Keratinocyte (primary cell): Measurements from ENCODE around the gene STK4. TPM values are rescaled to one million over a fixed set of nuclear protein-coding genes. Genes with fewer than 3 reads are reported as not detected.

Experiments
- DNase-seq: peaks from one replicate; pipeline ENCODE4 v3.0.0-alpha.2; 2011; ENCODE audit warnings: low read depth, missing footprints, low spot score
- FAIRE-seq: peaks from 2 replicates; lab custom pipeline; 2011; peaks lifted over from hg19 to GRCh38; lab: Jason Lieb, UNC
- H2AFZ ChIP-seq: 2 replicates; pipeline ENCODE4 v1.6.0; 2012; ENCODE audit warnings: low read length, control low read depth, inconsistent platforms; ENCODE audit not compliant: control insufficient read depth
- H3K27ac ChIP-seq: 2 replicates; pipeline ENCODE4 v1.5.1; 2011; ENCODE audit warnings: low read length; ENCODE audit not compliant: control insufficient read depth, insufficient read depth
- H3K27me3 ChIP-seq: 3 replicates; pipeline ENCODE4 v1.6.0; 2011; ENCODE audit warnings: low read length; ENCODE audit not compliant: control insufficient read depth, insufficient read depth; ENCODE audit errors: extremely low read depth
- H3K36me3 ChIP-seq, 2 experiments: 2 replicates in 1 of 2; 3 replicates in 1 of 2; pipeline ENCODE4 v1.5.1; 2011; ENCODE audit warnings: low read length in 2 of 2, mild to moderate bottlenecking in 1 of 2; ENCODE audit not compliant: control insufficient read depth in 2 of 2, insufficient read depth in 2 of 2; ENCODE audit errors: extremely low read depth in 1 of 2
- H3K4me1 ChIP-seq: 3 replicates; pipeline ENCODE4 v1.5.1; 2011; ENCODE audit warnings: low read length; ENCODE audit not compliant: control insufficient read depth, insufficient read depth; ENCODE audit errors: extremely low read depth
- H3K4me2 ChIP-seq: 3 replicates; pipeline ENCODE4 v1.6.0; 2011; ENCODE audit warnings: low read depth, low read length; ENCODE audit not compliant: control insufficient read depth, insufficient read depth; ENCODE audit errors: extremely low read depth
- H3K4me3 ChIP-seq, 3 experiments: fragments of 200-600 bp in 1 of 3; sonication (generic) in 1 of 3; 2 replicates in 2 of 3; 3 replicates in 1 of 3; pipeline ENCODE4 v1.5.1; 2011 to 2016; ENCODE audit warnings: low read length in 3 of 3, mild to moderate bottlenecking in 3 of 3, control low read depth in 2 of 3, inconsistent platforms in 1 of 3, low read depth in 1 of 3, mixed read lengths in 1 of 3, mixed run types in 1 of 3, moderate library complexity in 1 of 3; ENCODE audit not compliant: control insufficient read depth in 2 of 3, insufficient read depth in 2 of 3; ENCODE audit errors: extremely low read depth in 1 of 3
- H3K79me2 ChIP-seq: 2 replicates; pipeline ENCODE4 v1.6.0; 2012; ENCODE audit warnings: low read length; ENCODE audit not compliant: control insufficient read depth, insufficient read depth
- H3K9ac ChIP-seq: 3 replicates; pipeline ENCODE4 v1.6.0; 2011; ENCODE audit warnings: low read length; ENCODE audit not compliant: control insufficient read depth, insufficient read depth; ENCODE audit errors: extremely low read depth
- H3K9me1 ChIP-seq: 3 replicates; pipeline ENCODE4 v1.6.0; 2011; ENCODE audit warnings: low read length; ENCODE audit not compliant: control insufficient read depth, insufficient read depth; ENCODE audit errors: extremely low read depth
- H3K9me3 ChIP-seq: 2 replicates; pipeline ENCODE4 v1.5.1; 2012; ENCODE audit warnings: low read depth, low read length; ENCODE audit not compliant: control insufficient read depth
- H4K20me1 ChIP-seq: 3 replicates; pipeline ENCODE4 v1.6.0; 2011; ENCODE audit warnings: low read length; ENCODE audit not compliant: control insufficient read depth, insufficient read depth; ENCODE audit errors: extremely low read depth
- CTCF ChIP-seq, 3 experiments: IDR thresholded peaks in 1 of 3; conservative IDR thresholded peaks in 1 of 3; optimal IDR thresholded peaks in 1 of 3; 2 replicates in 2 of 3; 3 replicates in 1 of 3; pipeline versions ENCODE3 to v1.5.1; 2011; ENCODE audit warnings: low read length in 3 of 3, mild to moderate bottlenecking in 3 of 3, moderate library complexity in 2 of 3, control low read depth in 1 of 3, inconsistent platforms in 1 of 3; ENCODE audit not compliant: insufficient read depth in 2 of 3; ENCODE audit errors: extremely low read depth in 1 of 3
- EZH2 ChIP-seq: IDR thresholded peaks from one replicate; pipeline ENCODE4 v1.6.1; 2012; ENCODE audit warnings: inconsistent platforms, mild to moderate bottlenecking, low read length, moderate library complexity
- dilution Hi-C: fragments of 300-500 bp; cut with MboI; formaldehyde crosslinking; loops from one replicate; pipeline ENCODE4 v1.7.0; 2020; ENCODE audit warnings: low sequenced_read_pairs; ENCODE audit not compliant: extremely low pct_ligation_motif_present
- polyA plus RNA-seq, 5 experiments: library from polyadenylated mRNA; depleted of rRNA in 3 of 5; stranded (reverse) in 3 of 5; stranded (forward) in 1 of 5; unstranded in 1 of 5; fragments of >200 nt; gene quantifications; 1 replicate in 1 of 5; 2 replicates in 3 of 5; 3 replicates in 1 of 5; pipeline versions ENCODE4 v1.2.1 to v1.2.3, GENCODE V29; 2011 to 2012; ENCODE audit warnings: missing spikeins in 2 of 5, low read depth in 1 of 5, low replicate concordance in 1 of 5

STK4 gene
- polyA plus RNA-seq, 1 donor (not counting 4 experiments of a cell fraction or from before 2014, with no cell fraction given), result 30.5 TPM

GRCh38 chr20:45095805-45096238 lies 129.5 kb downstream of the STK4 start:
- FAIRE-seq (peak; percentile 79), DNase-seq (no peak)
- no peaks in the 10 kb centered on the region for H4K20me1 ChIP-seq
- H3K9ac ChIP-seq, result no peak overlapping the region
- H3K9me3 ChIP-seq, result no peaks in the 10 kb centered on the region
- dilution Hi-C loops, result no loop called here
- no peak overlapping the region for H2AFZ ChIP-seq
- TF ChIP-seq CTCF (optimal IDR thresholded peaks at IDR 0.05 in 1 of 3, IDR thresholded peaks at IDR 0.05 in 1 of 3, conservative IDR thresholded peaks at IDR 0.05 in 1 of 3; ENCODE audit: extremely low read depth in 1 of 3, insufficient read depth in 2 of 3, low read length in 3 of 3) (peak; percentile 65 to 87 (median 81)), EZH2 (no peak)
- H3K27ac ChIP-seq, result no peak overlapping the region
- no peaks in the 10 kb centered on the region for H3K79me2 ChIP-seq
- H3K4me2 ChIP-seq, result no peak overlapping the region
- H3K4me1 ChIP-seq, result peaks cover 3% of the 10 kb centered on the region
- no peaks in the 10 kb centered on the region for H3K27me3 ChIP-seq
- H3K9me1 ChIP-seq, result no peaks in the 10 kb centered on the region
- no peak overlapping the region for H3K4me3 ChIP-seq
- H3K36me3 ChIP-seq, result no peaks in the 10 kb centered on the region

- no peak overlapping the region for H2AFZ ChIP-seq
- no peaks in the 10 kb centered on the region for H3K9me1 ChIP-seq
- FAIRE-seq (no peak), DNase-seq (no peak)
- no peaks in the 10 kb centered on the region for H3K79me2 ChIP-seq
- H3K4me1 ChIP-seq, result peaks cover 11% of the 10 kb centered on the region
- no peak for TF ChIP-seq CTCF (optimal IDR thresholded peaks at IDR 0.05 in 1 of 3, IDR thresholded peaks at IDR 0.05 in 1 of 3, conservative IDR thresholded peaks at IDR 0.05 in 1 of 3; ENCODE audit: extremely low read depth in 1 of 3, insufficient read depth in 2 of 3, low read length in 3 of 3)
- TF ChIP-seq EZH2, result no peak
- H3K36me3 ChIP-seq, result no peaks in the 10 kb centered on the region
- H3K9me3 ChIP-seq, result no peaks in the 10 kb centered on the region
- H4K20me1 ChIP-seq, result no peaks in the 10 kb centered on the region
- no peak overlapping the region for H3K4me2 ChIP-seq
- dilution Hi-C loops, result no loop called here
- no peak overlapping the region for H3K4me3 ChIP-seq
- H3K27ac ChIP-seq, result no peak overlapping the region
- H3K27me3 ChIP-seq, result no peaks in the 10 kb centered on the region
- H3K9ac ChIP-seq, result no peak overlapping the region
Measured at GRCh38 chr20:45096781-45097180, 130.5 kb downstream of the STK4 start.
